Astrocyte (in vitro differentiated cells and primary cell): ENCODE measurements around the gene SVIL. TPM values are rescaled to one million over a fixed set of nuclear protein-coding genes. Genes with fewer than 3 reads are reported as not detected.
"Not testable (repeated sequence)": the region's sequence is repeated elsewhere in the genome, so short reads cannot be mapped to it uniquely, and the experiment has no call there.

Experiments used
- DNase-seq: peaks from one replicate; pipeline ENCODE4 v3.0.0-alpha.2; 2010; ENCODE audit warnings: low read depth
- FAIRE-seq: peaks from 2 replicates; lab custom pipeline; 2011; peaks lifted over from hg19 to GRCh38; lab: Jason Lieb, UNC
- H2AFZ ChIP-seq: 2 replicates; pipeline ENCODE4 v1.6.0; 2012; ENCODE audit warnings: low read depth, low read length, inconsistent platforms
- H3K27ac ChIP-seq: 2 replicates; pipeline ENCODE4 v1.5.1; 2011; ENCODE audit warnings: low read depth, low read length, inconsistent platforms
- H3K27me3 ChIP-seq: 2 replicates; pipeline ENCODE4 v1.6.0; 2011; ENCODE audit warnings: low read length, inconsistent platforms; ENCODE audit not compliant: insufficient read depth
- H3K36me3 ChIP-seq: 2 replicates; pipeline ENCODE4 v1.5.1; 2011; ENCODE audit warnings: low read length, inconsistent platforms; ENCODE audit not compliant: insufficient read depth
- H3K4me1 ChIP-seq: 2 replicates; pipeline ENCODE4 v1.5.1; 2011; ENCODE audit warnings: low read length, inconsistent platforms; ENCODE audit not compliant: insufficient read depth
- H3K4me2 ChIP-seq: 2 replicates; pipeline ENCODE4 v1.6.0; 2012; ENCODE audit warnings: low read length, inconsistent platforms
- H3K4me3 ChIP-seq: 2 replicates; pipeline ENCODE4 v1.5.1; 2011; ENCODE audit warnings: low read depth, mild to moderate bottlenecking, low read length, inconsistent platforms; ENCODE audit not compliant: insufficient read depth
- H3K79me2 ChIP-seq: 2 replicates; pipeline ENCODE4 v1.6.0; 2012; ENCODE audit warnings: mild to moderate bottlenecking, low read length, inconsistent platforms; ENCODE audit not compliant: insufficient read depth
- H3K9ac ChIP-seq: 2 replicates; pipeline ENCODE4 v1.6.0; 2012; ENCODE audit warnings: mild to moderate bottlenecking, low read length, inconsistent platforms
- H3K9me3 ChIP-seq: 2 replicates; pipeline ENCODE4 v1.5.1; 2012; ENCODE audit warnings: low read depth, mild to moderate bottlenecking, low read length, inconsistent platforms; ENCODE audit not compliant: insufficient read depth
- H4K20me1 ChIP-seq: 2 replicates; pipeline ENCODE4 v1.6.0; 2012; ENCODE audit warnings: low read length, inconsistent platforms; ENCODE audit not compliant: insufficient read depth
- H3K27ac Mint-ChIP-seq: one replicate; pipeline ENCODE4 v1.8.0; 2021; ENCODE audit warnings: mild to moderate bottlenecking, mixed read lengths; ENCODE audit not compliant: unreplicated experiment
- H3K27me3 Mint-ChIP-seq: one replicate; pipeline ENCODE4 v1.8.0; 2021; ENCODE audit warnings: low read depth, mixed read lengths; ENCODE audit not compliant: unreplicated experiment
- H3K36me3 Mint-ChIP-seq: one replicate; pipeline ENCODE4 v1.8.0; 2021; ENCODE audit warnings: low read depth, mixed read lengths; ENCODE audit not compliant: unreplicated experiment
- H3K4me1 Mint-ChIP-seq: one replicate; pipeline ENCODE4 v1.8.0; 2021; ENCODE audit warnings: low read depth, mixed read lengths; ENCODE audit not compliant: unreplicated experiment
- H3K4me3 Mint-ChIP-seq: one replicate; pipeline ENCODE4 v1.8.0; 2021; ENCODE audit warnings: mild to moderate bottlenecking, moderate library complexity, mixed read lengths; ENCODE audit not compliant: unreplicated experiment
- H3K9me3 Mint-ChIP-seq: one replicate; pipeline ENCODE4 v1.8.0; 2021; ENCODE audit warnings: mild to moderate bottlenecking, mixed read lengths; ENCODE audit not compliant: unreplicated experiment
- CTCF ChIP-seq: IDR thresholded peaks from 2 replicates; pipeline ENCODE4 v1.5.1; 2011; ENCODE audit warnings: low read depth, mild to moderate bottlenecking, inconsistent platforms, low read length, moderate library complexity; ENCODE audit not compliant: insufficient read depth
- EZH2 ChIP-seq: IDR thresholded peaks from 2 replicates; pipeline ENCODE4 v1.6.1; 2012; ENCODE audit warnings: mild to moderate bottlenecking, low read length, inconsistent platforms; ENCODE audit not compliant: insufficient read depth
- total RNA-seq: library from RNA; stranded (reverse); gene quantifications from 2 replicates; pipeline ENCODE4 v1.2.1, GENCODE V29; 2021

The SVIL gene
- total RNA-seq, 1 donor from 2014 or later = 70.4 TPM

- Mint-ChIP-seq H3K9me3 (no peaks in the 10 kb centered on the region), H3K36me3 (no peaks in the 10 kb centered on the region), H3K27ac (no peak overlapping the region), H3K4me1 (peaks cover 32% of the 10 kb centered on the region), H3K4me3 (no peak overlapping the region), H3K27me3 (no peaks in the 10 kb centered on the region)
- DNase-seq (no peak), FAIRE-seq (no peak)
- no peak for TF ChIP-seq CTCF
- no peak for TF ChIP-seq EZH2
- H3K27me3 ChIP-seq = no peaks in the 10 kb centered on the region
- H3K79me2 ChIP-seq = peaks cover 68% of the 10 kb centered on the region
- H3K27ac ChIP-seq = no peak overlapping the region
- no peak overlapping the region for H3K4me2 ChIP-seq
- H2AFZ ChIP-seq = no peak overlapping the region
- peaks cover 14% of the 10 kb centered on the region for H3K4me1 ChIP-seq
- no peak overlapping the region for H3K4me3 ChIP-seq
- H3K9ac ChIP-seq = no peak overlapping the region
- H3K36me3 ChIP-seq = peaks cover 3% of the 10 kb centered on the region
- peaks cover 34% of the 10 kb centered on the region for H4K20me1 ChIP-seq
- H3K9me3 ChIP-seq = no peaks in the 10 kb centered on the region
Observed at GRCh38 chr10:29628311-29628710, 6.5 kb downstream of the SVIL start.

DNA sequence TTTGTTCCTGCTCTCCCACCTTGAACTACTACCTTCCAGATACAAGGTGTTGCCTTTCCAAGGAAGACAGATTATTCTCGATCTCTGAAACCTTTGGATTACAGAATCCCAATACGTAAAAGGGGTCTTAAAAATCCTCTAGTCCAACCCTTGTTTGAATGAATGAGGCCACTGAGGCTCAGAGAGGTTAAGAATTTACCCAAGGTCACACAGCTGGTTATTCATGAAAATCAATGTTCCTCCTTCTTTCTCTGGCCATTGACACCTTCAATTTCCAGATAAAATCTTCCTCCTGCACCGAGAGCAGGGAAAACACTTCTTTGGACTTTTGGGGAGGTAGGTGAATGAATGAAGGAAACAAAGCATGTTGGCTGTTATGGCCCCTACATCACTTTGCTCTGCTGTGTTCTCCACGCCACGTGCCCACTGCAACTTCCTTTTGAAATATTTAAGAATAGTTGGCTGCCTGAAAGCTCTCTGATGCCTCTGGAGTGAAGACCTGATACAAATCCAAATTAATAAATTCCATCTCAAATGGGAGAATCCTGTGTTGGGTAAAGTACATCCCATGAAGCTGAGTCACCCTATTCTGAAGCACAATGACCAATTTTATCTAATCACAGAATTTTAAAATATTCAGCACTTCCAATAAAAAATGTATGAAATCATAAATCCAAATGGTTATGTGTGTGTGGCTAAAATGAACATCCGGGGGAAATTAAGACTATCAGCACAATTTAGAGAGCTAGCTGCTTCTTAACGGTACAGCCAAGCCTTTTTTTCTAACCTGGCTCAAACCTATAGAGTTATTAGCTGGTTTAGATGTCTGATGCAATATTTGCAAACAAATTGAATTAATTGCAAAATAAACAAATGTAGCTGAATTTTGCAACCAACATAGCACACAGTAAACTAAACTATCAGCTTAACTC is 7.3 kb downstream of the SVIL start:
- Mint-ChIP-seq H3K4me3 (no peak overlapping the region), H3K27ac (no peak overlapping the region), H3K36me3 (peaks cover 3% of the 10 kb centered on the region), H3K9me3 (no peaks in the 10 kb centered on the region), H3K27me3 (no peaks in the 10 kb centered on the region), H3K4me1 (peaks cover 27% of the 10 kb centered on the region)
- H3K4me2 ChIP-seq = peak overlapping the region; percentile 39
- DNase-seq = peak; percentile 68
- H3K27ac ChIP-seq = peak overlapping the region; percentile 36
- TF ChIP-seq CTCF = no peak
- no peak for TF ChIP-seq EZH2
- H3K36me3 ChIP-seq = peaks cover 3% of the 10 kb centered on the region
- no peak overlapping the region for H2AFZ ChIP-seq
- H3K4me1 ChIP-seq = peaks cover 10% of the 10 kb centered on the region
- H3K9ac ChIP-seq = no peak overlapping the region
- FAIRE-seq = no peak
- peaks cover 42% of the 10 kb centered on the region for H4K20me1 ChIP-seq
- no peak overlapping the region for H3K4me3 ChIP-seq
- H3K79me2 ChIP-seq = peaks cover 74% of the 10 kb centered on the region
- no peaks in the 10 kb centered on the region for H3K9me3 ChIP-seq
- no peaks in the 10 kb centered on the region for H3K27me3 ChIP-seq

- not testable (repeated sequence) for H3K27me3 ChIP-seq
Observed at GRCh38 chr10:29624357-29624756, 10.4 kb downstream of the SVIL start.

More at GRCh38 chr10:29624357-29624756, 10.4 kb downstream of the SVIL start:
- not testable (repeated sequence) for H3K9me3 ChIP-seq, H3K27me3 Mint-ChIP-seq, FAIRE-seq, H3K4me3 ChIP-seq, H3K4me3 Mint-ChIP-seq, H3K27ac ChIP-seq, H3K9me3 Mint-ChIP-seq, H3K9ac ChIP-seq, DNase-seq, H3K36me3 ChIP-seq, H3K4me2 ChIP-seq, H2AFZ ChIP-seq, H3K27ac Mint-ChIP-seq, H3K36me3 Mint-ChIP-seq
- Histone ChIP-seq H3K79me2 (peaks cover 82% of the 10 kb centered on the region), H4K20me1 (peaks cover 53% of the 10 kb centered on the region), H3K4me1 (peaks cover 13% of the 10 kb centered on the region)
- peaks cover 32% of the 10 kb centered on the region for H3K4me1 Mint-ChIP-seq
